Neural progenitor cell (in vitro differentiated cells): ENCODE measurements around the gene FIBCD1. TPM values are rescaled to one million over a fixed set of nuclear protein-coding genes. Genes with fewer than 3 reads are reported as not detected.

Experiments
- DNase-seq: peaks from one replicate; pipeline ENCODE4 v3.0.0-alpha.2; 2016; ENCODE audit warnings: low spot score
- H2AFZ ChIP-seq: fragments of 200-600 bp; sonication (generic); replicated peaks from 2 replicates; pipeline ENCODE4 v1.6.1; 2016; ENCODE audit warnings: antibody characterized with exemption
- H3F3A ChIP-seq: fragments of 200-600 bp; sonication (generic); 2 replicates; pipeline ENCODE4 v1.6.1; 2016; ENCODE audit warnings: antibody characterized with exemption, low read depth
- H3K27ac ChIP-seq: fragments of 200-600 bp; sonication (generic); 2 replicates; pipeline ENCODE4 v1.5.1; 2016; ENCODE audit warnings: mild to moderate bottlenecking
- H3K27me3 ChIP-seq: fragments of 200-600 bp; sonication (generic); 2 replicates; pipeline ENCODE4 v1.6.1; 2016; ENCODE audit warnings: mild to moderate bottlenecking, moderate library complexity
- H3K36me3 ChIP-seq: fragments of 200-600 bp; sonication (generic); 2 replicates; pipeline ENCODE4 v1.5.1; 2016
- H3K4me1 ChIP-seq: fragments of 200-600 bp; sonication (generic); 2 replicates; pipeline ENCODE4 v1.6.1; 2016; ENCODE audit warnings: mixed run types
- H3K4me2 ChIP-seq: fragments of 200-600 bp; sonication (generic); 2 replicates; pipeline ENCODE4 v1.6.1; 2016
- H3K4me3 ChIP-seq: fragments of 200-600 bp; sonication (generic); 2 replicates; pipeline ENCODE4 v1.5.1; 2016
- H3K79me2 ChIP-seq: fragments of 200-600 bp; sonication (generic); 2 replicates; pipeline ENCODE4 v1.6.1; 2016; ENCODE audit warnings: low read depth
- H3K9ac ChIP-seq: fragments of 200-600 bp; sonication (generic); 2 replicates; pipeline ENCODE4 v1.6.1; 2016
- H3K9me3 ChIP-seq: fragments of 200-600 bp; sonication (generic); 2 replicates; pipeline ENCODE4 v1.5.1; 2016; ENCODE audit warnings: low read depth
- H4K20me1 ChIP-seq: fragments of 200-600 bp; sonication (generic); 2 replicates; pipeline ENCODE4 v1.6.1; 2016; ENCODE audit warnings: low read depth
- H3K27ac Mint-ChIP-seq: 3 replicates; pipeline ENCODE4 v1.8.0; 2021; ENCODE audit warnings: mixed read lengths
- H3K27me3 Mint-ChIP-seq: 2 replicates; pipeline ENCODE4 v1.8.0; 2022; ENCODE audit warnings: low read depth, mild to moderate bottlenecking, inconsistent platforms, moderate library complexity, mixed read lengths; ENCODE audit not compliant: insufficient read depth
- H3K36me3 Mint-ChIP-seq: 3 replicates; pipeline ENCODE4 v1.8.0; 2021; ENCODE audit warnings: mixed read lengths
- H3K4me1 Mint-ChIP-seq: 3 replicates; pipeline ENCODE4 v1.8.0; 2021; ENCODE audit warnings: mixed read lengths
- H3K4me3 Mint-ChIP-seq: 3 replicates; pipeline ENCODE4 v1.8.0; 2021; ENCODE audit warnings: mild to moderate bottlenecking, moderate library complexity, mixed read lengths
- H3K9me3 Mint-ChIP-seq: 3 replicates; pipeline ENCODE4 v1.8.0; 2020; ENCODE audit warnings: mixed read lengths
- CTCF ChIP-seq: fragments of 200-600 bp; sonication (generic); IDR thresholded peaks from 2 replicates; pipeline ENCODE4 v1.5.1; 2017; ENCODE audit warnings: antibody characterized with exemption, mild to moderate bottlenecking
- EZH2 ChIP-seq: fragments of 200-600 bp; sonication (generic); IDR thresholded peaks from 2 replicates; pipeline ENCODE4 v1.6.1; 2017; ENCODE audit warnings: antibody characterized with exemption, mild to moderate bottlenecking, moderate library complexity
- EZH2phosphoT487 ChIP-seq: fragments of 200-600 bp; sonication (generic); IDR thresholded peaks from 2 replicates; pipeline ENCODE4 v1.6.1; 2017; ENCODE audit warnings: antibody characterized with exemption
- total RNA-seq: library from RNA; depleted of rRNA; stranded (reverse); fragments of >200 nt; gene quantifications from 2 replicates; pipeline ENCODE4 v1.2.3, GENCODE V29; 2015; ENCODE audit warnings: low replicate concordance

FIBCD1 gene
- total RNA-seq, 1 donor from 2014 or later = 1.8 TPM

GRCh38 chr9:130921989-130922892 is 16.8 kb downstream of the FIBCD1 start:
- peak overlapping the region; percentile 67 for H3K4me3 Mint-ChIP-seq
- H3K4me3 ChIP-seq = no peak overlapping the region
- peaks cover 10% of the 10 kb centered on the region for H3F3A ChIP-seq
- H3K9me3 ChIP-seq = no peaks in the 10 kb centered on the region
- H3K4me2 ChIP-seq = peak overlapping the region; percentile 45
- no peak overlapping the region for H3K9ac ChIP-seq
- H4K20me1 ChIP-seq = peaks cover 26% of the 10 kb centered on the region
- H3K36me3 ChIP-seq = no peaks in the 10 kb centered on the region
- peak overlapping the region; percentile 57 for H3K27ac Mint-ChIP-seq
- H3K9me3 Mint-ChIP-seq = peaks cover 3% of the 10 kb centered on the region
- H3K36me3 Mint-ChIP-seq = no peaks in the 10 kb centered on the region
- H3K4me1 ChIP-seq = peaks cover 39% of the 10 kb centered on the region
- no peak overlapping the region for H2AFZ ChIP-seq
- H3K27me3 ChIP-seq = no peaks in the 10 kb centered on the region
- DNase-seq = no peak
- no peak overlapping the region for H3K27ac ChIP-seq
- peaks cover 45% of the 10 kb centered on the region for H3K4me1 Mint-ChIP-seq
- peaks cover 24% of the 10 kb centered on the region for H3K27me3 Mint-ChIP-seq
- TF ChIP-seq EZH2phosphoT487 (no peak), CTCF (no peak), EZH2 (no peak)
- H3K79me2 ChIP-seq = no peaks in the 10 kb centered on the region

GRCh38 chr9:130921300-130921988 is 17.6 kb downstream of the FIBCD1 start:
- H3K27ac Mint-ChIP-seq = peak overlapping the region; percentile 79
- H3K4me2 ChIP-seq = peak overlapping the region; percentile 45
- peaks cover 3% of the 10 kb centered on the region for H3K9me3 Mint-ChIP-seq
- no peak overlapping the region for H3K4me3 ChIP-seq
- H3F3A ChIP-seq = peaks cover 10% of the 10 kb centered on the region
- no peak overlapping the region for H3K9ac ChIP-seq
- H3K4me1 ChIP-seq = peaks cover 39% of the 10 kb centered on the region
- no peaks in the 10 kb centered on the region for H3K36me3 Mint-ChIP-seq
- H2AFZ ChIP-seq = no peak overlapping the region
- peaks cover 44% of the 10 kb centered on the region for H3K4me1 Mint-ChIP-seq
- peak overlapping the region; percentile 58 for H3K4me3 Mint-ChIP-seq
- DNase-seq = peak; percentile 86
- H3K27me3 Mint-ChIP-seq = peaks cover 29% of the 10 kb centered on the region
- no peak overlapping the region for H3K27ac ChIP-seq
- H3K9me3 ChIP-seq = no peaks in the 10 kb centered on the region
- H3K36me3 ChIP-seq = no peaks in the 10 kb centered on the region
- peaks cover 26% of the 10 kb centered on the region for H4K20me1 ChIP-seq
- no peaks in the 10 kb centered on the region for H3K27me3 ChIP-seq
- no peak for TF ChIP-seq CTCF
- no peak for TF ChIP-seq EZH2phosphoT487
- no peak for TF ChIP-seq EZH2
- H3K79me2 ChIP-seq = no peaks in the 10 kb centered on the region

- Histone ChIP-seq H4K20me1 (peaks cover 26% of the 10 kb centered on the region), H3K27ac (no peak overlapping the region), H3K9ac (no peak overlapping the region), H2AFZ (no peak overlapping the region), H3K4me3 (no peak overlapping the region), H3K4me2 (peak overlapping the region; percentile 45), H3F3A (peaks cover 10% of the 10 kb centered on the region), H3K9me3 (no peaks in the 10 kb centered on the region), H3K27me3 (no peaks in the 10 kb centered on the region), H3K79me2 (no peaks in the 10 kb centered on the region), H3K36me3 (no peaks in the 10 kb centered on the region), H3K4me1 (peaks cover 39% of the 10 kb centered on the region)
- Mint-ChIP-seq H3K27ac (no peak overlapping the region), H3K36me3 (no peaks in the 10 kb centered on the region), H3K9me3 (peaks cover 3% of the 10 kb centered on the region), H3K4me1 (peaks cover 42% of the 10 kb centered on the region), H3K27me3 (peaks cover 30% of the 10 kb centered on the region), H3K4me3 (peak overlapping the region; percentile 58)
- TF ChIP-seq CTCF = no peak
- no peak for TF ChIP-seq EZH2phosphoT487
- no peak for TF ChIP-seq EZH2
- peak; percentile 84 for DNase-seq
Observed at GRCh38 chr9:130920762-130921299, 18.2 kb downstream of the FIBCD1 start.
